ENCODE measurements around the gene DEK.

The DEK gene

GRCh38 chr6:18186033-18186432, 78.3 kb downstream of the DEK start:
- Histone ChIP-seq H3K79me2 (ENCODE audit: insufficient read depth, low read depth) (no peaks in the 10 kb centered on the region), H3K27me3 (ENCODE audit: insufficient read depth, low read depth) (no peaks in the 10 kb centered on the region), H3K27ac (no peak overlapping the region), H2AFZ (ENCODE audit: low read depth) (no peak overlapping the region), H3K36me3 (ENCODE audit: insufficient read depth) (no peaks in the 10 kb centered on the region), H3K4me2 (no peak overlapping the region), H3K9ac (no peak overlapping the region), H3K4me3 (IDR thresholded peaks at IDR 0.05; ENCODE audit: insufficient read depth, low read depth, low read length) (no peak overlapping the region), H3K4me1 (ENCODE audit: low read depth, poor library complexity, severe bottlenecking) (peaks cover 4% of the 10 kb centered on the region), H4K20me1 (ENCODE audit: insufficient read depth) (no peaks in the 10 kb centered on the region)
- no peak for TF ChIP-seq CTCF (conservative IDR thresholded peaks at IDR 0.05; ENCODE audit: low read depth, low read length)

GRCh38 chr6:18185624-18186023, 78.7 kb downstream of the DEK start:
- no peaks in the 10 kb centered on the region for H3K79me2 ChIP-seq (ENCODE audit: insufficient read depth, low read depth)
- no peaks in the 10 kb centered on the region for H3K27me3 ChIP-seq (ENCODE audit: insufficient read depth, low read depth)
- H2AFZ ChIP-seq (ENCODE audit: low read depth): no peak overlapping the region
- no peak for TF ChIP-seq CTCF (conservative IDR thresholded peaks at IDR 0.05; ENCODE audit: low read depth, low read length)
- H4K20me1 ChIP-seq (ENCODE audit: insufficient read depth): no peaks in the 10 kb centered on the region
- H3K4me1 ChIP-seq (ENCODE audit: low read depth, poor library complexity, severe bottlenecking): peaks cover 3% of the 10 kb centered on the region
- no peaks in the 10 kb centered on the region for H3K36me3 ChIP-seq (ENCODE audit: insufficient read depth)
- no peak overlapping the region for H3K9ac ChIP-seq
- no peak overlapping the region for H3K4me2 ChIP-seq
- no peak overlapping the region for H3K4me3 ChIP-seq (IDR thresholded peaks at IDR 0.05; ENCODE audit: insufficient read depth, low read depth, low read length)
- no peak overlapping the region for H3K27ac ChIP-seq

- Histone ChIP-seq H3K4me1 (ENCODE audit: low read depth, poor library complexity, severe bottlenecking) (no peaks in the 10 kb centered on the region), H3K9ac (no peak overlapping the region), H3K79me2 (ENCODE audit: insufficient read depth, low read depth) (no peaks in the 10 kb centered on the region), H4K20me1 (ENCODE audit: insufficient read depth) (no peaks in the 10 kb centered on the region), H3K4me3 (IDR thresholded peaks at IDR 0.05; ENCODE audit: insufficient read depth, low read depth, low read length) (no peak overlapping the region), H3K27me3 (ENCODE audit: insufficient read depth, low read depth) (no peaks in the 10 kb centered on the region), H2AFZ (ENCODE audit: low read depth) (no peak overlapping the region), H3K36me3 (ENCODE audit: insufficient read depth) (no peaks in the 10 kb centered on the region), H3K4me2 (no peak overlapping the region), H3K27ac (no peak overlapping the region)
- no peak for TF ChIP-seq CTCF (conservative IDR thresholded peaks at IDR 0.05; ENCODE audit: low read depth, low read length)
Observed at GRCh38 chr6:18183766-18184165, 80.6 kb downstream of the DEK start.

- no peak overlapping the region for H3K27ac ChIP-seq
- no peak overlapping the region for H2AFZ ChIP-seq (ENCODE audit: low read depth)
- no peaks in the 10 kb centered on the region for H3K27me3 ChIP-seq (ENCODE audit: insufficient read depth, low read depth)
- no peak overlapping the region for H3K4me3 ChIP-seq (IDR thresholded peaks at IDR 0.05; ENCODE audit: insufficient read depth, low read depth, low read length)
- H3K4me2 ChIP-seq: no peak overlapping the region
- H4K20me1 ChIP-seq (ENCODE audit: insufficient read depth): no peaks in the 10 kb centered on the region
- H3K9ac ChIP-seq: no peak overlapping the region
- H3K79me2 ChIP-seq (ENCODE audit: insufficient read depth, low read depth): no peaks in the 10 kb centered on the region
- TF ChIP-seq CTCF (conservative IDR thresholded peaks at IDR 0.05; ENCODE audit: low read depth, low read length): no peak
- no peaks in the 10 kb centered on the region for H3K4me1 ChIP-seq (ENCODE audit: low read depth, poor library complexity, severe bottlenecking)
- H3K36me3 ChIP-seq (ENCODE audit: insufficient read depth): no peaks in the 10 kb centered on the region
Observed at GRCh38 chr6:18182568-18182967, 81.8 kb downstream of the DEK start.
